AG04449 (cell line): ENCODE results near the gene VWC2L.

Experiments used
- CTCF ChIA-PET: fragments of 350-600 bp; formaldehyde crosslinking; extraction: SDS; loops from one replicate; lab custom pipeline; 2021; ENCODE audit warnings: antibody characterized with exemption; lab: Yijun Ruan, JAX
- POLR2A ChIA-PET: fragments of 400-600, 350-600 bp; formaldehyde crosslinking; extraction: SDS; loops from one replicate; lab custom pipeline; 2020; ENCODE audit warnings: antibody characterized with exemption, inconsistent platforms; lab: Yijun Ruan, JAX
- DNase-seq: peaks from one replicate; pipeline ENCODE4 v3.0.0-alpha.2; 2010; ENCODE audit warnings: low read depth, low spot score
- H3K4me3 ChIP-seq: 2 replicates; pipeline ENCODE4 v1.5.1; 2011; ENCODE audit warnings: low read depth, mild to moderate bottlenecking, control low read depth, low read length
- TF ChIP-seq, protein P1 (sequence below): IDR thresholded peaks from one replicate; pipeline ENCODE4 v1.5.1; 2011; ENCODE audit warnings: mild to moderate bottlenecking, moderate library complexity, low read length, control low read depth, inconsistent platforms; ENCODE audit not compliant: insufficient read depth; ENCODE audit errors: missing control alignments

Gene VWC2L

DNA sequence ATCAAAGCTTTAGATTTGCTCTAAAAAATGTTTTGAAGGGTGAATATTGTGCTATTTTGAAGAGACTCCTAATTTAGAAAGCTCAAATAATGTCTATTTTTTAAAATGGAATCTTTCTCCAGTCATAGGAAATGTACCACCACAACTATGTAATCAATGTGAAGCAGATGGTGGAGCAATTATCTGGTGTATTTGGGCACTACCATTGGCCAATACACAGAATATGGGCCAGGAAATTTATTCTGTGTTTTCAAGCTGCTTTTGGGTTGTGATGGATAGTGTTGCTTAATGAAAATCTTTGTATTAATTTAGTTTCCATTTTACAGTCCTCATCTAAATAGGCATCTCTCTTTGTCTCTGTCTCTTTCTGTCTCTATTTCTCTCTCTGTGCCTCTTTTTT, 17.1 kb upstream of the VWC2L start:
- H3K4me3 ChIP-seq: no peak overlapping the region
- TF ChIP-seq, protein P1, sequence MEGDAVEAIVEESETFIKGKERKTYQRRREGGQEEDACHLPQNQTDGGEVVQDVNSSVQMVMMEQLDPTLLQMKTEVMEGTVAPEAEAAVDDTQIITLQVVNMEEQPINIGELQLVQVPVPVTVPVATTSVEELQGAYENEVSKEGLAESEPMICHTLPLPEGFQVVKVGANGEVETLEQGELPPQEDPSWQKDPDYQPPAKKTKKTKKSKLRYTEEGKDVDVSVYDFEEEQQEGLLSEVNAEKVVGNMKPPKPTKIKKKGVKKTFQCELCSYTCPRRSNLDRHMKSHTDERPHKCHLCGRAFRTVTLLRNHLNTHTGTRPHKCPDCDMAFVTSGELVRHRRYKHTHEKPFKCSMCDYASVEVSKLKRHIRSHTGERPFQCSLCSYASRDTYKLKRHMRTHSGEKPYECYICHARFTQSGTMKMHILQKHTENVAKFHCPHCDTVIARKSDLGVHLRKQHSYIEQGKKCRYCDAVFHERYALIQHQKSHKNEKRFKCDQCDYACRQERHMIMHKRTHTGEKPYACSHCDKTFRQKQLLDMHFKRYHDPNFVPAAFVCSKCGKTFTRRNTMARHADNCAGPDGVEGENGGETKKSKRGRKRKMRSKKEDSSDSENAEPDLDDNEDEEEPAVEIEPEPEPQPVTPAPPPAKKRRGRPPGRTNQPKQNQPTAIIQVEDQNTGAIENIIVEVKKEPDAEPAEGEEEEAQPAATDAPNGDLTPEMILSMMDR: no peak
- ChIA-PET POLR2A (no interaction called here), CTCF (no interaction called here)
- no peak for DNase-seq

DNA sequence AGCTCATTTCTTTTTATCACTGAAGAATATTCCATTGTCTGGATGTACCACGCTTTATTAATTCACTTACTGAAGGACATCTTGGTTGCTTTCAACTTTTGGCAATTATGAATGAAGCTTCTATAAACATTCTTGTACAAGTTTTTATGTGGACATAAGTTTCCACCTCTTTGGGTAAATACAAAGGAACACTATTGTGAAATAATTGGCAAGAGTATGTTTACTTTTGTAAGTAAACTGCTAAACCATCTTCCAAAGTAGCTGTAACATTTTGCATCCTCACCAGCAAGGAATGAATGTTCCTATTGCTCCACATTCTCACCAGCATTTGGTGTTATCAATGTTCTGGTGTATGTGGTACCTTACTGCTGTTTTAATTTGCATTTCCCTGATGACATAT, 15.8 kb upstream of the VWC2L start:
- TF ChIP-seq, protein P1: no peak
- no peak for DNase-seq
- H3K4me3 ChIP-seq: no peak overlapping the region
- POLR2A ChIA-PET: no interaction called here
- CTCF ChIA-PET: no interaction called here

DNA sequence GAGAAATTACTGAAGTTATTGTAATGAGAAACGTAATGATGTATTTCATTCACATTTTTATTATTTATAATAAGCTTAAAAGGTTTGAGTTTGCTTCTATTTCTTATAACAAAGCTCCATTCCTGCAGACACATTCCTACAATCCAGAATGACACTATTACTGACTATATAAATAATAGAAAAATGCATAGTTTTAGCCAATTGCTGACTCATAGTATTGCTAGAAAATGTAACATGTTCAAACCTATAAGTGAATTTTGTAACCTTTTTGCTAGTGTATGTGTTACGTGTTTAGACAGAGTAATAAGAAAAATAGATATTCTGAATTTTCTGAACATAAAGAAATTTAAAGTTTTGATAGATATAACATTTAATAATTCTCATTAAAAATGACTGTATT, 9.3 kb upstream of the VWC2L start:
- TF ChIP-seq, protein P1: no peak
- ChIA-PET CTCF (no interaction called here), POLR2A (no interaction called here)
- no peak overlapping the region for H3K4me3 ChIP-seq
- no peak for DNase-seq

DNA sequence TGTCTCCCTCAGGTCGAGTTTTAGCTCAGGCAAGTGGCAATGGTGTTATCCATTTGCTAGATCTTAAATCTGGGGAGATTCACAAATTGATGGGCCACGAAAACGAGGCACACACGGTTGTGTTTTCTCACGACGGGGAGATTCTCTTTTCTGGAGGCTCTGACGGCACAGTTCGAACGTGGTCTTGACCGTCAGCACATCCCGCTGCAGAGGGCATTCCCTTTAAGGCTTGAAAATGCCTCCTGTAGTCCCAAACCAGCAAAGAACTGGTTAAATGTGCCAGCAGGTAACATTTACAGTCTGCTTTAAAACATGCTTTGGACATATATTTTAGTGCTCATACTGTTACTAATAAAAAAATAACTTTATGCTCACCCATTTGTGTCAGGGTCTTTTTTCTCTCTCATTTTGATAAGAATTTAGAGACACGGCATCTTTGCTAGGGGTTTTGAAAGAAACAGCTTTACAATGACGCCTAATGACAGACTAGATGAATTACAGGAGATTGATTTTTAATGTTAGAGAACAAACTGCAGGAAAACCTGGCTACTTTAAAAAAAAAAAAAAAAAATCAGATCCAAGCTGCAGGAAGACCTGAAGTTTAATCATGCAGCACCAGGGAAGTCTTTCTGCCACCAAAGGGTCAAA, 602 bp upstream of the VWC2L start:
- CTCF ChIA-PET: no interaction called here
- no peak for DNase-seq
- POLR2A ChIA-PET: no interaction called here

DNA sequence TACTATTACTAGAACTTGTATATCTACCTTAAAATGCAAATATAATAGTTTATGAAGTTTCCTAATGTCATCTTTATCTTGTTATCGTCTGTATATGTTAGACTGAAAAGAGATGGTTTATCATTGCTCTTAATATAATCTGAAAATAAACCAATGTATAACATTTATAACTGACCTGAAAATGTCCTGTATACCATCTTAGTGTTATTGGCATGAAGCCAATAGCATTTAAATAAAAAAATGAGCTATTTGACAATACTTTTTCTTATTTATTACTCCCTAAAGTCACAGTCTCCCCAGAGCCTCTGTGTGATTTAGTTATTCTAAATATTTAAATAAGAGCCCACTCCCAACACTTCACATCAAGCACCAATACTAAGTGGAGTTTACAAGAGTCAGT, 1.8 kb downstream of the VWC2L start:
- POLR2A ChIA-PET: no interaction called here
- TF ChIP-seq, protein P1: no peak
- H3K4me3 ChIP-seq: no peak overlapping the region
- CTCF ChIA-PET: no interaction called here
- DNase-seq: no peak

More for the DNA sequence above, 602 bp upstream of the VWC2L start:
- no peak overlapping the region for H3K4me3 ChIP-seq
- TF ChIP-seq, protein P1: no peak

DNA sequence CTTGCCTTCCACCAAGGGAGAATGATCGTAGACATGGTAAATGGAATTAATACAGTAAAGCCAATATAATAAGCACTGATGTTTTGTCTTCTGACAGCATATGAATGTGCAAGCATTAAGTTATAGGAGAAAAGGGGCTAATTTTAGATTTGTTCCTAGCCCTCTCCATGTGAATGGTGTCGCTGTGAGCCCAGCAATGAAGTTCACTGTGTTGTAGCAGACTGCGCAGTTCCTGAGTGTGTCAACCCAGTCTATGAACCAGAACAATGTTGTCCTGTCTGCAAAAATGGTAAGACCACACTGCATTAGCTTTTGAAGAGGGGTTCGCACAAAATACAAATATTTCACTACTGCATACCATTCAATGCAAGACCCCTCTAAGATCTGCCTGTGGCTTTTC, 25.6 kb downstream of the VWC2L start:
- ChIA-PET POLR2A (no interaction called here), CTCF (no interaction called here)
- DNase-seq: no peak
- H3K4me3 ChIP-seq: no peak overlapping the region
- TF ChIP-seq, protein P1: no peak
